NT2/D1 (cell line): ENCODE results near the gene TGFBR2.

Experiments used
- YY1 ChIP-seq: IDR thresholded peaks from 2 replicates; pipeline ENCODE4 v1.6.1; 2011; ENCODE audit not compliant: insufficient read length, insufficient read depth
- ZNF274 ChIP-seq: IDR thresholded peaks from 2 replicates; pipeline ENCODE4 v1.6.1; 2011; ENCODE audit warnings: mild to moderate bottlenecking, low read depth, low read length

- no peak for TF ChIP-seq ZNF274
- TF ChIP-seq YY1, result no peak
Measured at GRCh38 chr3:30708472-30708871, 102.1 kb downstream of the TGFBR2 start.
